Omental fat pad (tissue), 4 donors: Measurements from ENCODE around the gene ECM1. TPM values are rescaled to one million over a fixed set of nuclear protein-coding genes. Genes with fewer than 3 reads are reported as not detected.
A peak's percentile ranks its signal among the peaks of the same experiment; 100 is the strongest.

ENCODE experiments used
- ATAC-seq: fragments of 150-250 bp; one replicate; pipeline ENCODE4 v1.9.1; 2016; ENCODE audit warnings: mild to moderate bottlenecking, moderate library complexity; ENCODE audit not compliant: low FRiP score
- DNase-seq: peaks from one replicate; pipeline ENCODE4 v3.0.0-alpha.2; 2019; ENCODE audit warnings: low spot score
- total RNA-seq, 4 donors: library from RNA; depleted of rRNA; stranded (reverse); fragments of >200 nt; gene quantifications; one replicate each; pipeline ENCODE4 v1.1.0, GENCODE V29; 2016
- TF ChIP-seq, protein P1 (sequence below), 3 donors: fragments of 450-650 bp; IDR thresholded peaks; one replicate each; pipeline ENCODE4 v1.5.1; 2016 to 2017; ENCODE audit warnings: antibody characterized with exemption in 3 of 3, mild to moderate bottlenecking in 3 of 3, moderate library complexity in 2 of 3

Gene ECM1
- total RNA-seq, 4 donors from 2014 or later: 10.8 to 24.8 (median 18.5) TPM

DNA sequence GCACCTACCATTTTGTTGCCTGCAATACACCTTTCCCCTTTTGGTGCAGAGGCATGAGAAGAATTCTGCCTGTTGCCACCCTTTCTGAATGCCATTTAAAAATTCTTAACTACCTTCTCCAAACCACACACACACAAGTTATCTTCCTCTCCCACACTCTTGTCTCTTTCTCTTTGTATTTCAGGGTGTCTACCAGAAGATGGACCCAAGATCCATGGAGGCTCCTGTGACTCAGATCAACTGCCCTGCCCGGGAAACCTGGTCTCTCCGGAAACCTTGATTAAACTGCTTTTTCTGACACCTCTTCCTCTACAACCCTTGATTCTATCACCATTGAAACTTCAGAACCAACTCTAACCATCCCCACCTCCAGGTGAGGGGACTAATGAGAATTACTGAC is 23.0 kb upstream of the ECM1 start:
- DNase-seq (no peak), ATAC-seq (no peak)
- TF ChIP-seq, protein P1, sequence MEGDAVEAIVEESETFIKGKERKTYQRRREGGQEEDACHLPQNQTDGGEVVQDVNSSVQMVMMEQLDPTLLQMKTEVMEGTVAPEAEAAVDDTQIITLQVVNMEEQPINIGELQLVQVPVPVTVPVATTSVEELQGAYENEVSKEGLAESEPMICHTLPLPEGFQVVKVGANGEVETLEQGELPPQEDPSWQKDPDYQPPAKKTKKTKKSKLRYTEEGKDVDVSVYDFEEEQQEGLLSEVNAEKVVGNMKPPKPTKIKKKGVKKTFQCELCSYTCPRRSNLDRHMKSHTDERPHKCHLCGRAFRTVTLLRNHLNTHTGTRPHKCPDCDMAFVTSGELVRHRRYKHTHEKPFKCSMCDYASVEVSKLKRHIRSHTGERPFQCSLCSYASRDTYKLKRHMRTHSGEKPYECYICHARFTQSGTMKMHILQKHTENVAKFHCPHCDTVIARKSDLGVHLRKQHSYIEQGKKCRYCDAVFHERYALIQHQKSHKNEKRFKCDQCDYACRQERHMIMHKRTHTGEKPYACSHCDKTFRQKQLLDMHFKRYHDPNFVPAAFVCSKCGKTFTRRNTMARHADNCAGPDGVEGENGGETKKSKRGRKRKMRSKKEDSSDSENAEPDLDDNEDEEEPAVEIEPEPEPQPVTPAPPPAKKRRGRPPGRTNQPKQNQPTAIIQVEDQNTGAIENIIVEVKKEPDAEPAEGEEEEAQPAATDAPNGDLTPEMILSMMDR (IDR thresholded peaks at IDR 0.05): no peak

GRCh38 chr1:150486966-150487762 is 20.7 kb upstream of the ECM1 start, which contains the start of gene TARS2:
Gene TARS2, plus strand, starts transcription at chr1:150487419. Its CDS starts 32 bp downstream, at chr1:150487451.
- DNase-seq: peak; percentile 95
- peak; percentile 100 for ATAC-seq
- TF ChIP-seq, protein P1 (IDR thresholded peaks at IDR 0.05): no peak

DNA sequence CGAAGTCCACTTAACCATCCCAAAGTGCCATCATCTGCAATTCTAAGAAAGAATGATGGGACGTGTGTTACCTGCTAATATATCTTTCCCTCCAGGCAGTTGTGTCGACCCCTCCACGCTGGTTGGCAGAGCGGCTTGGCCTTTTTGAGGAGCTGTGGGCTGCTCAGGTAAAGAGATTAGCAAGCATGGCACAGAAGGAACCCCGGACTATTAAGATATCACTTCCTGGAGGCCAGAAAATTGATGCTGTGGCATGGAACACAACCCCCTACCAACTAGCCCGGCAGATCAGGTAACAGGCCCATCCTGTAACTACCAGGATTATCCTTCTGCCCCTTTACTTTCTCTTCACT is 20.2 kb upstream of the ECM1 start:
- ATAC-seq (no peak), DNase-seq (no peak)
- TF ChIP-seq, protein P1 (IDR thresholded peaks at IDR 0.05): no peak

DNA sequence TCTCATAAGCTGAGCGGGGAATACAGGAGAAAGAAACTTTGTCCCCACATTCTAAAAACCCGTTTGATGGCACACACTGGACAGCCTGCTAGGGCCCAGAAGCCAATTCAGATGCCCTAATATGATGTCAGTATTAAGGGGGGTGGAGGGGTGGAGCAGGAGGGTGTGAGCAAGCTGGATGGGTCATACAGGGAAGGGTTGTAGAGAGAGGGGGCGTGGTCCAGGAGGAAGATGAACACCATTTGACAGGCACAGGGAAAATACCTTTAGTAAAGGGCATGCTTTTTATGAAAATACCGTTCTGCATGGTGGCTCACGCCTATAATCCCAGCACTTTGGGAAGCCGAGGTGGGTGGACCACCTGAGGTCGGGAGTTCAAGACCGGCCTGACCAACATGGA is 14.7 kb upstream of the ECM1 start:
- DNase-seq (no peak), ATAC-seq (no peak)
- TF ChIP-seq, protein P1 (IDR thresholded peaks at IDR 0.05): no peak

- no peak for ATAC-seq
- DNase-seq: no peak
- TF ChIP-seq, protein P1 (IDR thresholded peaks at IDR 0.05): no peak
These were observed 9.6 kb upstream of the ECM1 start for GRCh38 chr1:150498342-150498741.

- no peak for ATAC-seq
- TF ChIP-seq, protein P1 (IDR thresholded peaks at IDR 0.05): no peak
- no peak for DNase-seq
These were observed 2.5 kb upstream of the ECM1 start for GRCh38 chr1:150505431-150505830.

DNA sequence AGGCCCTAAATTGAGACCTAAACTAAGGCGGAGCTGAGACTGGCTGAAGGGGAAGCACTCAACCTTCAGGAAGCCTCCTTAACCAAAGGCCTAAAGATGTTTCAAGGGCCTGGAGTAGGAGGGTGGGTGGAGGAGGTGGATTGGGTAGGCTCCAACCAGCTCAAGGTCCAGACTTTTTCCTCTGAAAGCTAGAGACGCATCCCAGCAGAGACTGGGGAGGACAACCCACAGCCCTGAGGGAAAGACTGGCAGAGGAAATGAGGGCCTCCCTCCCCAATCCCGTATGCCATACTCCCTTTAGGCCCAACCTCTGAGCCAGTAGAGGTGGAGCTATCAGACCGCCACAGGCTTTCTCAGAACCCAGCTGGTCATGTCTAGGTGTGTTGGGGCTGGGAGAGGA is 1.1 kb downstream of the ECM1 start:
- ATAC-seq (no peak), DNase-seq (no peak)
- TF ChIP-seq, protein P1 (IDR thresholded peaks at IDR 0.05): no peak
